HFF-Myc (cell line): ENCODE data around the gene OSBPL3.

Source experiments
- DNase-seq: peaks from one replicate; pipeline ENCODE4 v3.0.0-alpha.2; 2011; ENCODE audit warnings: low read depth; ENCODE audit errors: extremely low read depth
- H3K4me3 ChIP-seq: replicated peaks from 2 replicates; pipeline ENCODE4 v1.5.1; 2011; ENCODE audit warnings: low read depth, mild to moderate bottlenecking, control low read depth, low read length
- CTCF ChIP-seq: IDR thresholded peaks from 2 replicates; pipeline ENCODE4 v1.5.1; 2012; ENCODE audit warnings: mild to moderate bottlenecking, low read depth, low read length, control low read depth; ENCODE audit errors: missing control alignments

The OSBPL3 gene

GRCh38 chr7:24864214-24864817 lies 115.7 kb downstream of the OSBPL3 start:
- H3K4me3 ChIP-seq = no peak overlapping the region
- no peak for DNase-seq
- no peak for TF ChIP-seq CTCF

GRCh38 chr7:24863626-24864025 lies 116.4 kb downstream of the OSBPL3 start:
- no peak for DNase-seq
- no peak overlapping the region for H3K4me3 ChIP-seq
- no peak for TF ChIP-seq CTCF

GRCh38 chr7:24862461-24862860 lies 117.5 kb downstream of the OSBPL3 start:
- H3K4me3 ChIP-seq = no peak overlapping the region
- TF ChIP-seq CTCF = no peak
- no peak for DNase-seq

GRCh38 chr7:24861336-24861735 lies 118.6 kb downstream of the OSBPL3 start:
- DNase-seq = no peak

GRCh38 chr7:24860611-24861010 lies 119.4 kb downstream of the OSBPL3 start:
- no peak for TF ChIP-seq CTCF
- no peak overlapping the region for H3K4me3 ChIP-seq
- DNase-seq = no peak

More at GRCh38 chr7:24861336-24861735, 118.6 kb downstream of the OSBPL3 start:
- TF ChIP-seq CTCF = no peak
- H3K4me3 ChIP-seq = no peak overlapping the region

GRCh38 chr7:24858108-24858977 lies 121.6 kb downstream of the OSBPL3 start:
- DNase-seq = no peak
- TF ChIP-seq CTCF = no peak
- no peak overlapping the region for H3K4me3 ChIP-seq
